HepG2 (cell line): ENCODE data around the gene KRT82. TPM values are rescaled to one million over a fixed set of nuclear protein-coding genes. Genes with fewer than 3 reads are reported as not detected.

ENCODE experiments used
- ATF7-NPFF ChIP-seq: sonication (generic); formaldehyde crosslinking; IDR thresholded peaks from 2 replicates; pipeline ENCODE4 v1.8.1; 2023; ENCODE audit warnings: mild to moderate bottlenecking, low read depth, missing genetic modification reagents, moderate library complexity
- GATAD1 ChIP-seq: IDR thresholded peaks from 2 replicates; pipeline ENCODE4 v1.6.1; 2016; ENCODE audit warnings: missing genetic modification reagents, missing compliant biosample characterization
- NFAT5 ChIP-seq: sonication (generic); formaldehyde crosslinking; IDR thresholded peaks from 2 replicates; pipeline ENCODE4 v1.4.0; 2020; ENCODE audit warnings: missing genetic modification reagents
- SUZ12 ChIP-seq: fragments of 150-350 bp; IDR thresholded peaks from 2 replicates; pipeline ENCODE4 v1.6.1; 2014; ENCODE audit warnings: low read depth, low read length
- ZBTB40 ChIP-seq, 2 experiments: fragments of 450-650 bp in 1 of 2; sonication (generic) in 1 of 2; formaldehyde crosslinking in 1 of 2; IDR thresholded peaks; 2 replicates each; pipeline versions ENCODE4 v1.6.1 to v1.8.0; 2016 to 2022; ENCODE audit warnings: antibody characterized with exemption in 1 of 2, mild to moderate bottlenecking in 1 of 2, missing genetic modification reagents in 1 of 2
- ZFP37 ChIP-seq: sonication (generic); formaldehyde crosslinking; IDR thresholded peaks from 2 replicates; pipeline ENCODE4 v1.4.0; 2020; ENCODE audit warnings: missing genetic modification reagents, borderline replicate concordance
- polyA plus RNA-seq, 8 experiments: library from polyadenylated mRNA; depleted of rRNA in 3 of 8; stranded (reverse) in 7 of 8; unstranded in 1 of 8; fragments of >200 nt; fragmentation: Illumina TruSeq in 4 of 8; extraction: Trizol in 4 of 8; gene quantifications; 2 replicates each; pipeline versions ENCODE4 v1.2.1 to v1.2.3, GENCODE V29; 2011 to 2016; ENCODE audit warnings: low read depth in 4 of 8, missing spikeins in 1 of 8, mixed read lengths in 1 of 8; ENCODE audit not compliant: insufficient read depth in 1 of 8
- total RNA-seq, 5 experiments: library from RNA; depleted of rRNA; stranded (reverse); fragments of >200 nt; fragmentation: Illumina TruSeq; extraction: Trizol; gene quantifications; 2 replicates each; pipeline ENCODE4 v1.2.3, GENCODE V29; 2016; ENCODE audit warnings: low read depth in 1 of 5

Gene KRT82
- total and polyA plus RNA-seq, 2 of the 13 experiments (the other 11 are each of a cell fraction or from before 2014, with no cell fraction given): not detected

- no peak for TF ChIP-seq ZBTB40 (IDR thresholded peaks at IDR 0.05)
- TF ChIP-seq ZBTB40 (CRISPR knock-in tag; IDR thresholded peaks at IDR 0.05): no peak
- no peak for TF ChIP-seq ATF7-NPFF (CRISPR knock-in tag)
- TF ChIP-seq NFAT5: no peak
- TF ChIP-seq GATAD1 (CRISPR knock-in tag): no peak
- no peak for TF ChIP-seq SUZ12
- TF ChIP-seq ZFP37 (CRISPR knock-in tag): no peak
Measured at GRCh38 chr12:52356762-52357580, 49.2 kb downstream of the KRT82 start (continued).
